HFFc6 (cell line): ENCODE results near the gene GCNT3. TPM values are rescaled to one million over a fixed set of nuclear protein-coding genes. Genes with fewer than 3 reads are reported as not detected.
"Not testable (repeated sequence)": the region's sequence is repeated elsewhere in the genome, so short reads cannot be mapped to it uniquely, and the experiment has no call there.

Experiments used
- DNase-seq: peaks from one replicate; pipeline ENCODE4 v3.0.0-alpha.2; 2018
- H3K27ac Mint-ChIP-seq: 2 replicates; pipeline ENCODE4 v1.8.0; 2020; ENCODE audit warnings: mild to moderate bottlenecking, mixed read lengths
- H3K27me3 Mint-ChIP-seq: 2 replicates; pipeline ENCODE4 v1.8.0; 2021; ENCODE audit warnings: mild to moderate bottlenecking, moderate library complexity, mixed read lengths; ENCODE audit not compliant: insufficient read depth
- H3K36me3 Mint-ChIP-seq: 2 replicates; pipeline ENCODE4 v1.8.0; 2021; ENCODE audit warnings: low read depth, mixed read lengths
- H3K4me1 Mint-ChIP-seq: 2 replicates; pipeline ENCODE4 v1.8.0; 2020; ENCODE audit warnings: low read depth, mixed read lengths
- H3K4me3 Mint-ChIP-seq: 2 replicates; pipeline ENCODE4 v1.8.0; 2020; ENCODE audit warnings: mild to moderate bottlenecking, moderate library complexity, mixed read lengths
- H3K9me3 Mint-ChIP-seq: 2 replicates; pipeline ENCODE4 v1.8.0; 2020; ENCODE audit warnings: mild to moderate bottlenecking, mixed read lengths
- total RNA-seq, 6 experiments: library from RNA; stranded (reverse); fragmentation: NEBNext Ultra II Directional; extraction: Animal tissue kit (Norgen Biotek cat#: 25700); gene quantifications; 2 replicates in 1 of 6; 3 replicates in 5 of 6; pipeline ENCODE4 v1.2.3, GENCODE V29; 2021
- TF ChIP-seq, protein P1 (sequence below): fragments of 200-600 bp; sonication (generic); IDR thresholded peaks from 2 replicates; pipeline ENCODE4 v1.5.0; 2021; ENCODE audit warnings: antibody characterized with exemption, mild to moderate bottlenecking

GCNT3 gene
- total RNA-seq, 6 experiments from 2014 or later, result not detected

- DNase-seq, result no peak
- Mint-ChIP-seq H3K36me3 (no peaks in the 10 kb centered on the region), H3K9me3 (no peaks in the 10 kb centered on the region), H3K4me3 (no peak overlapping the region), H3K27ac (no peak overlapping the region), H3K27me3 (peaks cover 19% of the 10 kb centered on the region), H3K4me1 (peaks cover 13% of the 10 kb centered on the region)
- TF ChIP-seq, protein P1, sequence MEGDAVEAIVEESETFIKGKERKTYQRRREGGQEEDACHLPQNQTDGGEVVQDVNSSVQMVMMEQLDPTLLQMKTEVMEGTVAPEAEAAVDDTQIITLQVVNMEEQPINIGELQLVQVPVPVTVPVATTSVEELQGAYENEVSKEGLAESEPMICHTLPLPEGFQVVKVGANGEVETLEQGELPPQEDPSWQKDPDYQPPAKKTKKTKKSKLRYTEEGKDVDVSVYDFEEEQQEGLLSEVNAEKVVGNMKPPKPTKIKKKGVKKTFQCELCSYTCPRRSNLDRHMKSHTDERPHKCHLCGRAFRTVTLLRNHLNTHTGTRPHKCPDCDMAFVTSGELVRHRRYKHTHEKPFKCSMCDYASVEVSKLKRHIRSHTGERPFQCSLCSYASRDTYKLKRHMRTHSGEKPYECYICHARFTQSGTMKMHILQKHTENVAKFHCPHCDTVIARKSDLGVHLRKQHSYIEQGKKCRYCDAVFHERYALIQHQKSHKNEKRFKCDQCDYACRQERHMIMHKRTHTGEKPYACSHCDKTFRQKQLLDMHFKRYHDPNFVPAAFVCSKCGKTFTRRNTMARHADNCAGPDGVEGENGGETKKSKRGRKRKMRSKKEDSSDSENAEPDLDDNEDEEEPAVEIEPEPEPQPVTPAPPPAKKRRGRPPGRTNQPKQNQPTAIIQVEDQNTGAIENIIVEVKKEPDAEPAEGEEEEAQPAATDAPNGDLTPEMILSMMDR, result no peak
Observed at GRCh38 chr15:59616379-59616778, 4.8 kb downstream of the GCNT3 start.

DNA sequence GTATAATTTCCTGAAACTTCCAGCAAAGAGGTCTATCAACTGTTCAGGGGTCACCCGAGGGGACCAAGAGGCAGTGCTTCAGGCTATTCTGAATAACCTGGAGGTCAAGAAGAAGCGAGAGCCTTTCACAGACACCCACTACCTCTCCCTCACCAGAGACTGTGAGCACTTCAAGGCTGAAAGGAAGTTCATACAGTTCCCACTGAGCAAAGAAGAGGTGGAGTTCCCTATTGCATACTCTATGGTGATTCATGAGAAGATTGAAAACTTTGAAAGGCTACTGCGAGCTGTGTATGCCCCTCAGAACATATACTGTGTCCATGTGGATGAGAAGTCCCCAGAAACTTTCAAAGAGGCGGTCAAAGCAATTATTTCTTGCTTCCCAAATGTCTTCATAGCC is 6.8 kb downstream of the GCNT3 start:
- 0 out of 2 replicates have a peak, but pooled peaks cover 8% of the 10 kb centered on the region for H3K4me1 Mint-ChIP-seq
- DNase-seq, result no peak
- no peak overlapping the region for H3K27ac Mint-ChIP-seq
- no peaks in the 10 kb centered on the region for H3K36me3 Mint-ChIP-seq
- H3K4me3 Mint-ChIP-seq, result no peak overlapping the region
- H3K9me3 Mint-ChIP-seq, result no peaks in the 10 kb centered on the region
- peaks cover 18% of the 10 kb centered on the region for H3K27me3 Mint-ChIP-seq
- TF ChIP-seq, protein P1, result no peak

DNA sequence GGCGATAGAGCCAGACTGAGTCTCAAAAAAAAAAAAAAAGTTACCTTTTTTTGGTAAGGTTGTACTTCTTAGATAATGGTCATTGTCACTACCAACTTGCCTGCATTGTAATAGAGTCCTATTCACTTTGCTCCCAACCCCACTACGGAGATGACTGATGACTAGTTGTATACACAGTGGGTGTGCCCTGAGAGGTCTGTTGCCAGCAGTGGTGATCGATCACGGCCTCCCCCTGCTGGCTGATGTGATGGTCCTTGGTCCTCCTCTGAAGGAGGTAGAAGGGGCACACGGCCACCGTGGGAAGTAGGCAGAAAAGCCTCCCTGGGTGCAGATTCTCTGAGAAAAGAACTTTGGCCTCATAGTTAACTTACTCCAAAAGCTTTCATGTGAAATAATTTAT is 10.7 kb downstream of the GCNT3 start:
- no peaks in the 10 kb centered on the region for H3K36me3 Mint-ChIP-seq
- H3K4me3 Mint-ChIP-seq, result no peak overlapping the region
- TF ChIP-seq, protein P1, result peak; percentile 74
- no peaks in the 10 kb centered on the region for H3K9me3 Mint-ChIP-seq
- peak; percentile 24 for DNase-seq
- no peak overlapping the region for H3K27ac Mint-ChIP-seq
- H3K27me3 Mint-ChIP-seq, result peaks cover 13% of the 10 kb centered on the region
- H3K4me1 Mint-ChIP-seq, result no peaks in the 10 kb centered on the region

DNA sequence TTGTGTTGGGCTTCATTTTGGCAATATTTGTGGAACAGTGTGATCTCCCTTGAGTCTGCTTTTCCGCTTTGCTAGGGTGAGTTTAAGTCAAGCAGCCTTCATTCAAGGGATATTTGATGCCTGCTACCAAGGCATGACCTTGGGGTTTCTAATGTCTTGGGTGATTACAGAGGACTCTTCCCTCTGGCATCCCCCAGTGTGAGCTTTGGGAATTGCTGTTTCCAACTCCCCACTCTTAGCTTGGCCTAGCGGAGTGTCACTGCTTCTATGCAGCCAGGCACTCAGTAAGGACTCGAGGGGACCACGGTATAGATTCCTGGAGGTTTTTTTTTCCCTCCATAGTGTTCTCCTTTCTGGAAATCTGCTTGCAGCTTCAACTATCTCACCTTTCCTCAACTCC is 21.1 kb downstream of the GCNT3 start:
- Mint-ChIP-seq H3K4me1 (no peaks in the 10 kb centered on the region), H3K4me3 (no peak overlapping the region), H3K9me3 (no peaks in the 10 kb centered on the region), H3K36me3 (peaks cover 4% of the 10 kb centered on the region), H3K27ac (no peak overlapping the region), H3K27me3 (peaks cover 3% of the 10 kb centered on the region; the same call in 1 of the 2 replicates)
- peak; percentile 12 for DNase-seq
- TF ChIP-seq, protein P1, result peak; percentile 68

DNA sequence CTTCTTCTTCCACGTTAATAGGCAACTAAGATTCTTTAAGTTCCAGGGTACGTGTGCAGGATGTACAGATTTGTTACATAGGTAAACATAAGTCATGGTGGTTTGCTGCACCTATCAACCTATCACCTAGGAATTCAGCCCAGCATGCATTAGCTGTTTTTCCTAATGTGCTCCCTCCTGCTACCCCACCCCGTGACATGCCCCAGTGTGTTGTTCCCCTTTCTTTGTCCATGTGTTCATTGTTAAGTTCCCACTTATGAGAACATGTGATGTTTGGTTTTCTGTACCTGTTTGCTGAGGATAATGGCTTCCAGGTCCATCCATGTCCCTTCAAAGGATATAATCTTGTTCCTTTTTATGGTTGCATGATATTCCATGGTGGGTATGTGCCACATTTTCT is 24.6 kb downstream of the GCNT3 start:
- H3K36me3 Mint-ChIP-seq, result peaks cover 16% of the 10 kb centered on the region
- H3K4me3 Mint-ChIP-seq, result no peak overlapping the region
- DNase-seq, result no peak
- no peaks in the 10 kb centered on the region for H3K9me3 Mint-ChIP-seq
- no peak overlapping the region for H3K27ac Mint-ChIP-seq
- peaks cover 1% of the 10 kb centered on the region; the same call in 1 of the 2 replicates for H3K27me3 Mint-ChIP-seq
- no peaks in the 10 kb centered on the region for H3K4me1 Mint-ChIP-seq
- TF ChIP-seq, protein P1, result no peak

DNA sequence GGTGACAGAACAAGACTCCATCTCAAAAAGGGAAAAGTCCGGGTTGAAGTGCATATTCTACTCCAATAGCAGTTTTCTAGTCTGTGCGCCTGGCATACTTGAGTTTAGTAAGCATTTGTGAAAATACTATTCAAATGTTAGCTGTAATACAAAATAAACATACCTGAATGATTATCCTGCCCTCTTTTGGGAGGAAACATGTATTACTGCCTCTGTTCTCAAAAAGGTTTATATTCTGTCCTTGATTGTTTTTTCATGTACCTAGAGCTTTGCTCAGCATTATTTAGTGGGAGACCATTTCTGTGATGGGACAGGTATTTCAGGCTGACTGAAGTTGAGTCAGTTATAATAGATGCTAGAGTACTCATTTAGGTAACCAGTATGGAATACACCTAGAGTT is 25.9 kb downstream of the GCNT3 start:
- DNase-seq, result not testable (repeated sequence)
- TF ChIP-seq, protein P1, result peak; percentile 28

More for the DNA sequence above, 25.9 kb downstream of the GCNT3 start:
- not testable (repeated sequence) for H3K27ac Mint-ChIP-seq, H3K4me3 Mint-ChIP-seq, H3K4me1 Mint-ChIP-seq, H3K27me3 Mint-ChIP-seq, H3K9me3 Mint-ChIP-seq
- peaks cover 16% of the 10 kb centered on the region for H3K36me3 Mint-ChIP-seq
